AG04450 (cell line): ENCODE measurements around the gene CALML3. TPM values are rescaled to one million over a fixed set of nuclear protein-coding genes. Genes with fewer than 3 reads are reported as not detected.

Source experiments
- CTCF ChIA-PET: fragments of 300-600, 350-600 bp; formaldehyde crosslinking; extraction: SDS; loops from one replicate; lab custom pipeline; 2022; ENCODE audit warnings: antibody characterized with exemption, inconsistent platforms; lab: Charles Lee
- POLR2A ChIA-PET: fragments of 350-600 bp; formaldehyde crosslinking; extraction: SDS; loops from one replicate; lab custom pipeline; 2021; ENCODE audit warnings: antibody characterized with exemption, inconsistent platforms; lab: Yijun Ruan, JAX
- DNase-seq: peaks from one replicate; pipeline ENCODE4 v3.0.0-alpha.2; 2011; ENCODE audit warnings: low read depth, low spot score
- H3K27ac ChIP-seq: one replicate; pipeline ENCODE4 v1.5.1; 2012; ENCODE audit warnings: low read depth, low read length, control low read depth
- H3K27me3 ChIP-seq: one replicate; pipeline ENCODE4 v1.6.0; 2012; ENCODE audit warnings: low read length; ENCODE audit not compliant: control insufficient read depth, insufficient read depth
- H3K4me3 ChIP-seq: 2 replicates; pipeline ENCODE4 v1.5.1; 2011; ENCODE audit warnings: mild to moderate bottlenecking, low read depth, low read length, control low read depth
- H3K9me3 ChIP-seq: 2 replicates; pipeline ENCODE4 v1.5.1; 2012; ENCODE audit warnings: low read length; ENCODE audit not compliant: control insufficient read depth, insufficient read depth
- CTCF ChIP-seq: IDR thresholded peaks from 2 replicates; pipeline ENCODE4 v1.5.1; 2011; ENCODE audit warnings: low read depth, low read length, control low read depth, inconsistent platforms
- polyA plus RNA-seq: library from polyadenylated mRNA; depleted of rRNA; stranded (reverse); fragments of >200 nt; gene quantifications from 2 replicates; pipeline ENCODE4 v1.2.3, GENCODE V29; 2011

CALML3 gene
- polyA plus RNA-seq, 1 experiment = not detected

GRCh38 chr10:5506751-5507648 is 17.8 kb upstream of the CALML3 start:
- TF ChIP-seq CTCF = no peak
- H3K27ac ChIP-seq = no peak overlapping the region
- ChIA-PET CTCF (no interaction called here), POLR2A (no interaction called here)
- no peak overlapping the region for H3K4me3 ChIP-seq
- no peak for DNase-seq
- H3K9me3 ChIP-seq = peaks cover 9% of the 10 kb centered on the region; the same call in 1 of the 2 replicates
- peaks cover 30% of the 10 kb centered on the region for H3K27me3 ChIP-seq

GRCh38 chr10:5507649-5508131 is 17.1 kb upstream of the CALML3 start:
- POLR2A ChIA-PET = no interaction called here
- H3K27ac ChIP-seq = no peak overlapping the region
- H3K27me3 ChIP-seq = peaks cover 23% of the 10 kb centered on the region
- CTCF ChIA-PET = no interaction called here
- peaks cover 13% of the 10 kb centered on the region; the same call in 1 of the 2 replicates for H3K9me3 ChIP-seq
- no peak overlapping the region for H3K4me3 ChIP-seq
- no peak for DNase-seq
- TF ChIP-seq CTCF = no peak

- Histone ChIP-seq H3K4me3 (no peak overlapping the region), H3K27ac (no peak overlapping the region), H3K27me3 (peaks cover 20% of the 10 kb centered on the region), H3K9me3 (peaks cover 13% of the 10 kb centered on the region; the same call in 1 of the 2 replicates)
- POLR2A ChIA-PET = no interaction called here
- no peak for TF ChIP-seq CTCF
- no peak for DNase-seq
- CTCF ChIA-PET = no interaction called here
Measured at GRCh38 chr10:5508161-5508604, 16.6 kb upstream of the CALML3 start.

GRCh38 chr10:5508786-5509185 is 16.0 kb upstream of the CALML3 start:
- Histone ChIP-seq H3K27ac (no peak overlapping the region), H3K27me3 (peaks cover 17% of the 10 kb centered on the region), H3K9me3 (peaks cover 13% of the 10 kb centered on the region; the same call in 1 of the 2 replicates), H3K4me3 (no peak overlapping the region)
- TF ChIP-seq CTCF = no peak
- ChIA-PET POLR2A (no interaction called here), CTCF (no interaction called here)
- no peak for DNase-seq

- CTCF ChIA-PET = no interaction called here
- Histone ChIP-seq H3K27me3 (peaks cover 14% of the 10 kb centered on the region), H3K27ac (no peak overlapping the region), H3K4me3 (no peak overlapping the region), H3K9me3 (peaks cover 13% of the 10 kb centered on the region; the same call in 1 of the 2 replicates)
- DNase-seq = no peak
- POLR2A ChIA-PET = no interaction called here
- TF ChIP-seq CTCF = no peak
Measured at GRCh38 chr10:5509236-5509635, 15.5 kb upstream of the CALML3 start.
